NCI-H2227 (cell line): Measurements from ENCODE around the gene LY6G6F.
A peak's percentile ranks its signal among the peaks of the same experiment; 100 is the strongest.

Source experiments
- DNase-seq: peaks from one replicate; lab custom pipeline; 2025; ENCODE audit not compliant: unreplicated experiment; lab: John Stamatoyannopoulos, UW

LY6G6F gene

DNA sequence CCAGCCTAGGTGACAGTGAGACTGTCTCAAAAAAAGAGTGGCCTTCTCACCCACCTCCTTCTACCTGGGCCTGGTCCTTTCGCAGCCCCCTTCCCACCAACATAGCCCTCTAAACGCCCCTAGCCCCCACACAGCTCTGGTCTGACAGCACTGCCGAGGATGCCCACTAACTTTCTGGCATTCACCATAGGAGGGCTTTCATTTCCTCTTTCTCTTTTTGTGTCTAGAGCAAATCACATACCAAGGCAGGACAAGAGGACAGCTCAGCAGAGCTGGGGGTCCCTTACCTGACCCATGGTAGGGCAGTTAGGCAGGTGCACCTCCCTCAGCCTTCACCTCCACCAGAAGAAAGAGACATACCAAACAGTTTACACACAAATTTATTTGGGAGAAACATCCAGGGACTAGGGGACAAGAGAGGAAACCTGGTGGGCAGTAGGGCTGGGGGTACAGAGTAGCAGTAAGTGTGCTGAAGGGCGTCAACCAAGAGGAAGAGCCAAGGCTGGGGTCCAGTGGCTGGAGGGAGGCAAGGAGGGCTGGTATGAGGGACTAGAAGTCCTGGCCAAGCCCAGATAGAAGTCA is 30.3 kb upstream of the LY6G6F start:
- DNase-seq, result no peak

DNA sequence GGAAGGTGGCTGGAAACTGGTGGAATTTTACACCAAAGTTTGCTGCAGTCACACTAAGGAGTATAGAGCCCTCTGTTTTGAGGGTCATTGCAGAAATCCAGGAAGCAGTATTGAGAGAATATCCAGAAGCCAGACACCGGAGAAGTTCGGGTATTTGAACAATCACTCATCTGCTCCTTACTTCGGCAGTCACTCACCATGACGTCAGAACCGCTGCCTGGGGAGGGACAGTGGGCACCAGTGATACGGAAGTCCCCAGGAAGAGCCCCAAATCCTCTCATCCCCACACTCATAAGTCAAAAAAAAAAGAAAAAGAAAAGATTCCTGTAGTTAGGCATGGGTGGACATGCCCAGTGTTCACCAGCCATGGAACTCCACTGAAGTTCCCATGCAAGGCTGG is 29.8 kb upstream of the LY6G6F start:
- no peak for DNase-seq

DNA sequence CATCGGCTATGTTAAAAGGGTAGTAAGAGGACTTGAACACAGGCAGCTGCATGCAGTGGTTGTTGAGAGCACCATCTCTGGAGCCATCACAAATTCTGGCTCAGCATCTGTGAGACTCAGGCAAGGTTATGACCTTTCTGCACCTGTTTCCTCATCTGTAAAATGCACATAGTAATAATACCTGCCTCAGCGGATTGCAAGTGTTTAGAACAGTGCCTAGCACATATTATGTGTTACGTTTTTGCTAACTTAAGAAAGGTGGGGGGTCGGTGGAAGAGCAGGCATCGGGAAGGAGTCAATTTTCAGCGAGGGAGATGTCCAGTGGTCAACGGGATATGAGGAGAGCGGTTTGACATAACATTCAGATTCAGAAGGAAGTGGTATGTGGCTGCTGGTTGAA is 28.7 kb upstream of the LY6G6F start:
- no peak for DNase-seq

DNA sequence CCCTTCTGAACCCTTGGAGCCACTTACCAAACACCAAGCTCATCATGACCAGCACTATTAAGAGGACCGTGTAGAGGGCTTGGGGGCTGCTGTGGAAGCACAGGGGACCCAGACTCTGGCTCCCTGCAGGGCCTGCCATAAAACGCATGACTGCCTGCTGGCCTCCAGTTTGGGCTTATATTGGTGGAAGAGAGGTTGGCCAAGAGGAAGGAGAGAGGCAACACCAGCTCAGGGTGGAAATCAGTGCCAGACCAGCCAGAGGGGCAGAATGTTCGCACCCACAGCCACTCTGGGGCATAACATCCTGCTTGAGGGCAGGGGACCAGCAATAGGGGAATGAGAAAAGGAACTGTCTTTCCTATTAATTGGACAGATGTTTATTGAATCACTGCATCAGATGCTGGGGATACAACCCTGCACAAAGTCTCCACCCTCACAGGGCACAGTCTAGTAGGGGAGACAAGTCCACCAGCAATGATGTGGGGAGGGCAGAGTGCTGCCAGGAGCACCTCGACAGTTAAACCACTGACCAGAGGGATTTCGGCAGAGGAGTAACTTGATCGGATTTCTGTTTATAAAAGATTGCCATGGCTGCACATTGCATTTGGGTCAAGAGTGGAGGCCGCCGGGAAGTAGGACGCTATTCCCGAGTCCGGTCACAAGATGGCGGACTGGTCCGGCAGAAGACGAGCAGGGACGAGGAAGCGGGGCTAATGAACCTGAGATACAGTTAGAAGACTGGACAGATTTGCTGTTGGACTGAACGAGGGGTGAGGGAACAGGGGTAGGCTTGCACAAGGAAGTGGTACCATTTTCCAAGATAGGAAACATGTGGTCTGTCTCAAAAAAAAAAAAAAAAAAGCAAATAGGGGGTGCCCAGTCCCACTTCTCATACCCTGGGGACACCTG is 26.2 kb upstream of the LY6G6F start, which contains the start of gene LY6G5C:
LY6G5C (minus strand) TSS at position 842 of the 909 bp plus-strand sequence; CDS start at position 148, 694 bp downstream.
- peak; percentile 83 for DNase-seq

DNA sequence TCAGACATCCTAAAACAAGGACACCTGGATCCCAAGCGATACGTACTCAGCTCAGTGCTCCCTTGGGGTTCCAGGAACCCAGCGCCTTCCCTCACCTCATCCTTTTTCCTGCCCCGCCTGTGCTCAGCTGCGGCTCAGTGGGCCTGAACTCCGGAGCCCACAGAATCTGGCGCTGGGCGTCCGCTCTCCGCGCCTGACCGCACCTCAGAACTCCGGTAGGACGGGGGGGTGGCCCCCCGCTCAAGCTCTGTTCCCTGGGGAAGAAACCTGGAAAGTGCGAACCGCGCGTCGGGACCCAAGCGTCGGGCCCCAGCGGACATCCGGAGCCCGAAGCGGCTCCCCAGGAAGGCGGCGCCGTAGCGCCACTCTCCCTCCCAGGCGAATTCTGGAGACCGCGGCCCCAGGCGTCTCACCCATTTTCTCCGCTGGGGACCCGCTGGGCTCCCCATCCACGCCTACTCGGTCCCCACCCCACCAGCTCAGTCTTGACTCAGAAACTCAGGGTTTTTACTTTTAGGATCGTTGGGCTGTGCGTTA is 25.5 kb upstream of the LY6G6F start:
- peak; percentile 61 for DNase-seq

DNA sequence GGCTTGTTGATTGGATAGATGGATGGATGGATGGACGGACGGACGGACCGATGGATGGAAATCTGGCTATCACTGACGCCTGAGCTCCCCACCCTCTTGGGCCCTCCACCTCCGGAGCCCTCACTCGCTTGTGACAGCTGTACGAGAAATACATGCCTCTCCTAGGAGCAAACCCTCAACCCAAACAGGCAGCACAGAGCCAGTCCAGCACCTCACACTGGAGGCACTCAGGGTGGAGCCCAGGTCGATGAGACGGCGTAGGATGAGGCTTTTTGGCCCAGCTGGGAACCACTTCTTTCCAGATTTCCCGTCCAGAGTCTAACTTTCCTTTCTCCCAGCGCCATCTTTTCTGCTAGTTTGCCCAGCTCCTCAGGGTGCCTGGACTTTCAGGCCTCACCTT is 23.1 kb upstream of the LY6G6F start:
- DNase-seq, result peak; percentile 45

DNA sequence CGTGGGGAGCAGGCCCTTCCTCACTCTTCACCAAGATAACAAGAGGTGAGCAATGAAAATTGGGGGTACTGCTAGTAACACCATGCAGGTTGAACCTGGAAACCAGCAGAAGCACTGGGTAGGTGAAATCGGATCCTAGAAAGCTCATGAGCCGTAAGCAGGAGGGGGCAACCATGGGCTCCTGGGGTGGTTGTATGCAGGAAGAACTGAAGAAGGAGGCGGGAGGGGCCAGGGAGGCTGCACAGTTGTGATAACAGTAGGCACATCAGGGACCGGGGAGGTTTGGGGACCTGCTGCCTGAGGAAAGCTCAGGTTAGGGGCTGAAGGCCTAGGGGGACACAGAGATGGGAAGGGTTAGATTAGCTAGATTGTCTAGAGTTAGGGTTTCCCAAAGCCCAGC is 20.2 kb upstream of the LY6G6F start:
- no peak for DNase-seq

DNA sequence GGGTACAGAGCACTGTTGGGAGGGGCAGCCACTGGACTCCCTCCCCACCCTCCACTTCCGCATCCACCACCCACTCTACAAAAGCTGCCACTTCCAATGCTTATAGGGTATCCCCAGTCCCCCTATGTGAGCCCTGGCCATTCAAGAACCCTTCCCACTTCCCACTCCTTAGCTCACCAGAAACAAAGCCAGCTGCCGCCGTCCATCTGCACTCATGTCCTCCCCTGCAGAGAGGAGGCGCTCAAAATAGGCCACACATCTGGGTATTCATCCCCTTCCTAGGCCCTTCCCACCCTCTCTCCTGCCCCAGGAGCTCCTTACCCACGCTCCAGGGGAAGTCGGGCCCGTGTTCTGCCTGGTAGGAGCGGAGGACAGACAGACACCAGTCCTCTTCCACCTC is 19.3 kb upstream of the LY6G6F start:
- no peak for DNase-seq

DNA sequence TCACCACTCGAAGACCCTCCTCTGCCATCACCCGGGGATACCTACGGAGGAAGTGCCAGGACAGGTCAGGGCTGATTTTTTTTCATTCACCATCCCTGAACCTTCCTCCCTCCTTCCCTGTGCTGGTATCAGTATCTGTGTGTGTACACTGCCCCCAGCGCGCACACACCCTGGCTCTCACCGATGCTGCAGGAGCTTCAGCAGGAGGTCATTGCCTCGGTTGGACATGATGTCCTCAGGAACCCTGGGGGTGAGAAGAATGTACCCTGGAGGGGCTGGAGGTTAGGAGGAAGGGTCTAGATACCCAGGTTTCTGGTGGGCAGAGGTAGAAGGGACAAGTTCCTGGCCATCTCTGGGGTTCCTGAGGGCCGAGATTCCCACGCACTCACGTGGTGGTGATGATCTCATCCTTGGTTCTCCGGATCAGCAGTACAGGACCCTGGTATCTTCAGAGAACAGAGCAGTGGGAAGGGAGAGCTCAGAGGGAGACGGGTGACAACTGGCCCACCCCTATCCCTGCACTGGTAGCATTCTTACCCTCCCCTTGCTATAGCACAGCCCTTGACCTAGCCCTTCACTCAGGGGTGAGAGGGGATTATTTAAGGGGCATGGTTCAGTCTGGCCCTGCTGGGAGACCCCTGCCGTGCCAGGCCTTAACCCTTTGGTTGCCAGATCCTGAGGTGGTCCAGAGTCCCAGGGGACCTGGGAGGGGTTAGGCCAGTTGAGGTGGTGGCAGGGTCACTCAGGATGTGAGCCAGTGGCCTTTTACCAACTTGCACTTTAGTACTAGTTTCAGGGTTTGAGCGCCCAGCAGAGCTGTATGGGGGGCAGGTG is 18.6 kb upstream of the LY6G6F start:
- DNase-seq, result no peak

DNA sequence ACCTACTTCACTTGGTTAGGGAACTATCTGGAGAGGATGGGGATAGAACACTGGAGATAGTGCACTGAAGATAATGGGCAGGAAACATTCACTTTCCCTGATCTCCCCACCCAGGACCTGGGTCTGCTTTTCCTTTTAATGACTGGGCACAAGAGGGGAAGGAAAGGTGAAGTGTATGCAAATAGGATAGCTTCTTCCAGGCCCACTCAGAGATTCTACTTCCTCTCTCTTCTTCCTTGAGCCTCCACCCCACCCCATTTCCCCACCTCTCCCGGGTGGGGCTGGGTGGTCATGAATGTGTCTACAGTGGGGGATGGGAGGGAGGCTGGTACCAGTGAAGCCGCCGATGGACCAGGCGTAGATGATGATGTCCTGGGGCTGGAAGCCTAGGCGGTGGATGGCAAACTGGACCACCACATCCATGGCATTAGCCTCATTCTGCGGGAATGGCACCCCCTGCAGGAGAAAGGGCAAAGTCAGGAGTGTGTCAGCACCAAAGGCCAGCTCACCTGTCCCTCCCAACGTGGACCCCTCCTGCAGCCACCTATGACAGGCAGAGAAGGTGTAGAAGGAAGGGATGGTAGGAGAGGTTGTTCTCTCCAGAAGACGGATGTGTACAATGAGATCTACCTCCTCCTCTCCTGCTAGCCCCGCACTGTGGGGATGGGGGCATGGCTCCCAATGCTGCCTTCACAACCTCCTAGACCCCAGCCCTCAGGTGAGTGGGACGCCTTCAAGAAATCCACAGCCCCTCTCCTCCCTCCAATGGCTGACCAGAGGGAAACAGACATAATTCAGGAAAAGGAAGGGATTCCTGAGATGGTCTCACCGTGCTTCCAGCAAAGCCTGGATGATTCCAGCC is 17.2 kb upstream of the LY6G6F start:
- no peak for DNase-seq

DNA sequence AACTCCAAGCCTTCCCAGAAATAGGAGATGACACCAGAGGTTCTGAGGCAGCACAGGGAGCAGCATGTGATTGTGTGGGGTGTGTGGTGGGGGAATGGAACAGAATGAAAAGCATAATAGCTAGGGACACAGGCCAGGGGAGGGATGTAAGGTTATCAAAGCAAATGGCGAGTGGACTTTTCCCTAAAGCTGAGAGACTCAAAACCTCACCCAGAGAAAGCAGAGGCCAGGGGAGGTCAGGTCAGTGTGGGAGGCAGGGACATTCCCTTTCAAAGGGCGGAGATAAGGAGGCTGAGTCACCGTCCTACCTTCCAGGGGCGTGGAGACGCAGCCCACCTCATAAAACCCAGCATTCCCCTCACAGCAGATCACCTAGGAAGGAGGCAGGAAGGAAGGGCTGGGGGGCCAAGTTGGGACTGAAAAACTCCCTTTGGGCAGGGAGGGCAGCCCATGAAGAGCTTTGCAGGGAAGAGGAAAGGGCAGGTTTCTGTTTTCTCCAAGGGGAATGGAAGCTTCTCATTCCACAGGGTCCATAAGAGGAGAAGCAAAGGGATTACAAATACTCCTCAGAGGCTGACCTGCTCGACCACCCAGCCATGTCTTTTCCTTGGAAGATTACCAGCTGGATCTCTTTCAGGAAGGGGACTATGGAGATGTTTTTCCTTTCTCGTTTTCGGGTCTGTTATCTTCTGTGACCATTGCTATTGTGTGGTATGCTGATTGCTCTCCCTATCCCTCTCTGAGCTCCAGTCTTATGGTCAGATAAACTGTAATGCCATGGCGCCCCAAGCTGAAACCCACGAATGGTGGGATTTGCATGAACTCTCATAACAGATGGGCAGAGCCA is 16.2 kb upstream of the LY6G6F start:
- no peak for DNase-seq

DNA sequence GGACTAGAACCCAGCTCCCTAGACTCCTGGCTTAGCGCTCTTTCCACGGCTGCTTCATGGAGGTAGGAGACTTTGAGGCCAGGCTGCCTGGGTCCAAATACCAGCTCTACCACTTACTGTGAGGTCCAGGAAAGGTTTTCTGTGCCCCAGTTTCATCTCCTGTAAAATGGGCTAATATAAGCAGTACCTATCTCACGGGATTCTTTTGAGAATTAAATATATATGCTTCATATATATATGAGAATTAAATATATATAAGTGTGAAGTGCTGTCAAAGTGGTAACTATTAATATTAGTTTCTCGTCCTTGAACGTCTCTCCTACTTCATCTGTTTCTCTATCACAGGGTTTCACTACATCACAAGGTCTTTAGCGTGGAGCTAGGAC is 15.6 kb upstream of the LY6G6F start:
- no peak for DNase-seq

DNA sequence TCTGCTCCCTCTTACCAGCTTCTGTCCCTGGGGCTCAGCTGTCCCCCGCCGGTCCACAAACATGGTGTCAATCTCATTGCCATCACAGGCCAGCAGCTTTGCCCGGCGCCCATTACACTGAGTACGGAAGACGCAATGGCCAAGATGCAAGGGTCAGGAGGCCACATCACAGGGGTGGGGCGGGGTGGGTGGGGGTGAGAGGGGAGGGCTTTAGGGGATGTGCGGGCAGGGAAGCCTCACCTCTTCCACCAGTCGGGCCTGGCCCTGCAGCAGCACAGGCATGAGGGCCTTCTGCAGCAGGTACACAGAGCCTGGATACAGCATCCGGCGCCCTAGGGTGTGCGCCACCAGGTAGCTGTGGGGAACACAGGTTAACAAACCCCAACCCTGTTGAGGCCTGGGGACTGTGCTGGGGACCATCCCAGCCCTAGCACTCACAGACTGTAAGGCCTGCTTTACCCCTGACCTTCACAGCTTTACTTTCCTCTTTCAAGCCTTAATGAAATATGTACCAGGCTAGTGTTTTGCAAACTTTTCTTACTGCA is 15.0 kb upstream of the LY6G6F start:
- DNase-seq, result no peak

DNA sequence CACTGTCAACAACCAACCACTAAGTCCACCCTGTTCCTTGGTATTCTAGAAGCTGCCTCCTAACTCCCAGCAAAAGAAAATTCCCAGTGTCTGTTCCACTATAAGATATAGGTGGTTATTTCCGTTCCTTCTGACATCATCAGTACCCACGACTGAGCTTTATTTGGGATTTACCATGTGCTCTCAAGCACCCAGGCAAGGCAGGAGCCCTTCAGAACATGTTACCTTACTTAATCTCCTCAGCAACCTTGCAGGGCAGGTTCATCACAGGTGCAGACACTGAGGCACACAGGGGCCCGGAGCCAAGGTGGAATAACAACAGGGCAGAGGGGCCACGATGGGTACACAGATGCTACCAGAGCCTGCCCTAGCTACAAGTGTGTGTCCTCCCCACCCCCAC is 14.3 kb upstream of the LY6G6F start:
- no peak for DNase-seq

DNA sequence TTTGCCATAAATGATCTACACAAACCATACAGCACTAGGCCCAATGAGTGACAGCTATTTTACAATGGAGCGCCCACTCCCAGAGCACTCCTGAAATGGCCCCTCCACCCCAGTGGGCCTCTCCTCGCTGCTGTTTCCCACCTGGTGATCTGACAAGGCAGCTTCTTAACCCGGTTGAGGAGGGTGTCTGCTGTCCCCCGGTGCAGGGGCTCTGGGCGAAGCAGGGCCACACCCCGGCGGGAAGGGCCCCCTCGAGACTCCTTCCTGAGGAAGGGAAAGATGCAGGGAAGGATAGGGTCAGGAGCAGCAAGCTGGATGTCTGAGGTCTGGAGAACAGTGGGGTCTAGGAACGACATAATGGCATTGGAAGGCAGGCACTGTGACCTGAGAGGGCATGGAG is 13.8 kb upstream of the LY6G6F start:
- DNase-seq, result no peak

DNA sequence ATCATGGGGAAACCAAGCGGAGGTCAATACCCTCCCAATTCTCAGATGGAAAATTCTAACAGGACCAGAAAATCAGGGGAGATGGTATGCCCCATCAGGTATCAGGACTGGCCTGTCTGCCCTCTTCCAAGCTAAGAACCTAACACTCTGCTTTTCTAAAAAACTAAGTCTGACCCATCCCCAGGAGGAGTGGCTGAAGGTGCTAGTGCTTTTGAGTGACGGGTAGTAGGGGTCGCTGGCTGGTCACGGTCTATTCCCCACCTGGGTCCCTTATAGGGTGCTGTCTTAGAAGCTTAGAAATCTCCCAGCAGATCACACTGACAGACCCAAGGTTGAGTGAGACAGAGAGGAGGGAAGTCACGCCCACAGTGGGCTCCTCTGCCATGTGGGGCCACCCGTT is 13.1 kb upstream of the LY6G6F start:
- DNase-seq, result no peak

DNA sequence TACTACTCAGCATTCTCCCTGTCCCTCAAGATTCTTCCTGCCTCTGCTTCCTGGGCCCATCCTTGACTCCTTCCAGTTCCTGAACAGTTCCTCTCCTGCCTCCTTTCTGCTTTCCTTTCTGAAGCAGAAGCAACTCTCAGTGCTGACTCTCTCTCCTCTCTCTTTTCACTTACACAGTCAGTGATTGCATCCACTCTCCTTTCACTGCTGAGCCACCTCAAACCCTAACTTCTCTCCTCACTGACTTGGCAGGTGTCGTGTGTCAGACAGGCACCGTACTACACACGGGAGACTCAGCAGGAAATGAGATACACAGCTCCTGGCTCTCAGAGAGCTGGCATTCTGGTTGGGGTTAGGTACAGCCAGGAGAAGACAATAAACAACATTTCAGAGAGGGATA is 9.1 kb upstream of the LY6G6F start:
- DNase-seq, result no peak

DNA sequence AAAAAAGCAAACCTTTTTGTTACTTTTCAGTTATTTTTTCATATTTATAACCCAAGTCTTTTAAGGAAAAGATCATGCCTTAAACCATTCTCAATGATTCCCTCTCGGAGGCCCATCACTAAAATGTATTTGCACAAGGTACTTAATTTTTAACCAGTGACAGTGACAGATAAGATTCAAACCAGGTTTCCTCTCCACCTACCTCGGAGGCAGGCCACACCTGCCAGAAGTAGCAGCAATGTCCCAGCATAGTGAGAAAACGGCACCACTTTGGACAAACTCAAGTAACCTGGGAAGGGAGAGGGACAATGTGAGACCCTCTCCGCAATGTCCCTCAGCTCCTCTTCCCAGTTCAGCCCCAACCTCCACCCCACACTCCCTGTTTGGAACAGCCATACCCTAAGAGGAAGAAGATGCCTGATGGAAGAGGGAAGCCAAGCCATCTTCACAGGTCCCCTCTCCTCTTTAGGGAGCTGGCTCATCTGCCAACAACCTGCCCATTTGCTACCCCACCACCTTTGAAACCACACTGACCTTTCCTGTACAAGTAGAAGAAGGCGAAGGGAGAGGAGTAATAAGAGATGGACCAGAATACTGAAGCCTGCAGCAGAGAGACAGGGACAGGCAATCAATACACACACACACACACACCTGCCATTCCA is 5.8 kb upstream of the LY6G6F start:
- no peak for DNase-seq
